ENCODE data around the gene LMAN1.

- TF ChIP-seq TAF1 (IDR thresholded peaks at IDR 0.05; ENCODE audit: borderline replicate concordance, insufficient read depth, low read length) (no peak), REST (IDR thresholded peaks at IDR 0.05; ENCODE audit: insufficient read depth in 1 of 2, low read depth in 2 of 2, low read length in 2 of 2) (no peak), FOXP2 (optimal IDR thresholded peaks at IDR 0.05; ENCODE audit: borderline replicate concordance, extremely low read depth, extremely low read length, insufficient read depth) (no peak), POLR2AphosphoS5 (IDR thresholded peaks at IDR 0.05; ENCODE audit: low read depth, low read length) (no peak), SIN3A (IDR thresholded peaks at IDR 0.05; ENCODE audit: borderline replicate concordance, insufficient read depth, low read length) (no peak)
Measured at GRCh38 chr18:59298871-59299270, 60.2 kb downstream of the LMAN1 start.

Data from PFSK-1 (cell line).